Measurements from ENCODE around the gene PRKCI.

DNA sequence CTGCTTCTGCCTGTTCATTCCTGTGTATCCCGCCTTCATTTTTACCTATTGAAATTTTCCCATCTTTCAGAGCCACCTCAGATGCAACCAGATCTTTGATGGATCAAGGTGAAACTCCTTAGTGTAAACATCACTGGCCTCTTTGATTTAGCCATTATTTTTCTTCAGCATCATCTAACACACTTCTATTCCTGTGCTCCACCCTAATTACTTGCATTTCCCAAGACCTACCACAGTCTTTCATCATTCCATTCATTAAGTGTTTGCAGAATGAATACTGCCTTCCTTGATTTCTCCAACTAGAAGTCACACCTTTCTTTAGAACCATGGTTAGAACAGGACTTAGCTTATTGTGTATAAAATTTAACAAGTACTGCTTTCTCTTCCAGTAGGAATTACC, 79.8 kb downstream of the PRKCI start:
- TF ChIP-seq ZBTB8A (tag by site-specific recombination; IDR thresholded peaks at IDR 0.05) = no peak
- TF ChIP-seq, protein P1, sequence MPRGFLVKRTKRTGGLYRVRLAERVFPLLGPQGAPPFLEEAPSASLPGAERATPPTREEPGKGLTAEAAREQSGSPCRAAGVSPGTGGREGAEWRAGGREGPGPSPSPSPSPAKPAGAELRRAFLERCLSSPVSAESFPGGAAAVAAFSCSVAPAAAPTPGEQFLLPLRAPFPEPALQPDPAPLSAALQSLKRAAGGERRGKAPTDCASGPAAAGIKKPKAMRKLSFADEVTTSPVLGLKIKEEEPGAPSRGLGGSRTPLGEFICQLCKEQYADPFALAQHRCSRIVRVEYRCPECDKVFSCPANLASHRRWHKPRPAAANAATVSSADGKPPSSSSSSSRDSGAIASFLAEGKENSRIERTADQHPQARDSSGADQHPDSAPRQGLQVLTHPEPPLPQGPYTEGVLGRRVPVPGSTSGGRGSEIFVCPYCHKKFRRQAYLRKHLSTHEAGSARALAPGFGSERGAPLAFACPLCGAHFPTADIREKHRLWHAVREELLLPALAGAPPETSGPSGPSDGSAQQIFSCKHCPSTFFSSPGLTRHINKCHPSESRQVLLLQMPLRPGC (tag by site-specific recombination; IDR thresholded peaks at IDR 0.05) = no peak
- no peak for TF ChIP-seq TRIM28 (IDR thresholded peaks at IDR 0.05; ENCODE audit: borderline replicate concordance, low read length)
- TF ChIP-seq, protein P2, sequence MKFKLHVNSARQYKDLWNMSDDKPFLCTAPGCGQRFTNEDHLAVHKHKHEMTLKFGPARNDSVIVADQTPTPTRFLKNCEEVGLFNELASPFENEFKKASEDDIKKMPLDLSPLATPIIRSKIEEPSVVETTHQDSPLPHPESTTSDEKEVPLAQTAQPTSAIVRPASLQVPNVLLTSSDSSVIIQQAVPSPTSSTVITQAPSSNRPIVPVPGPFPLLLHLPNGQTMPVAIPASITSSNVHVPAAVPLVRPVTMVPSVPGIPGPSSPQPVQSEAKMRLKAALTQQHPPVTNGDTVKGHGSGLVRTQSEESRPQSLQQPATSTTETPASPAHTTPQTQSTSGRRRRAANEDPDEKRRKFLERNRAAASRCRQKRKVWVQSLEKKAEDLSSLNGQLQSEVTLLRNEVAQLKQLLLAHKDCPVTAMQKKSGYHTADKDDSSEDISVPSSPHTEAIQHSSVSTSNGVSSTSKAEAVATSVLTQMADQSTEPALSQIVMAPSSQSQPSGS (tag by site-specific recombination; IDR thresholded peaks at IDR 0.05; ENCODE audit: low read depth) = no peak
- TF ChIP-seq SALL2 (tag by site-specific recombination; IDR thresholded peaks at IDR 0.05; ENCODE audit: borderline replicate concordance) = no peak

All from HEK293 (cell line).